GM18867 (cell line): Measurements from ENCODE around the gene GAA.
"Not testable (repeated sequence)": the region's sequence is repeated elsewhere in the genome, so short reads cannot be mapped to it uniquely, and the experiment has no call there.

ENCODE experiments used
- ATAC-seq: cut with Tn5 transposase; IDR thresholded peaks from one replicate; pipeline ENCODE4 v1.9.1; 2021; ENCODE audit warnings: mild to moderate bottlenecking, moderate library complexity; ENCODE audit not compliant: unreplicated experiment

Gene GAA

DNA sequence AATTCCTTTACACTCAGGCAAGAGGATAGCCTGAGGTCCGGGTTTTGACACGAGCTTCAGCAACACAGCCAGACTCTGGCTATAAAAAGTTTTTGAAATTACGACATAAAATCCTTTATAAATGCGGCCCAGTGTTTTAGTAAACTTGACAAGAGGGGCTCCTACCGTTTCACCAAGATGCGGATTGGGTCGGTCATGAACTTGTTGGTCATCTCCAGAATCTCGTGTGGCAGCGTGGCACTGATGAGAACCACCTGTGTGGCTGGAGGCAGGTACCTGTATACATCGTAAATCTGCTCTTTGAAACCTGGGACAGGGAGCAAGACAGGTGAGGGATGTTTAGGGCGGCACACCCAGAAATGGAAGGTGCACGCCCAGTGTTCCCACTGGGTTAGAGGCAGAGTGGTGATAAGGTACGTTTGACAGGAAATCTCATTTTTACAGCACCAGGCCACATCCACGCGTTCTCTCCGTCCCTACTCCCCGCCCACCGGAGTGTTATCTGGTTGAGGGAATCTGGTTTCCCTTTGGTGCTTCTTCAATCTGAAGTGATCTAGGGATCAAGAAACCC, 37.6 kb downstream of the GAA start:
- ATAC-seq, result no peak

DNA sequence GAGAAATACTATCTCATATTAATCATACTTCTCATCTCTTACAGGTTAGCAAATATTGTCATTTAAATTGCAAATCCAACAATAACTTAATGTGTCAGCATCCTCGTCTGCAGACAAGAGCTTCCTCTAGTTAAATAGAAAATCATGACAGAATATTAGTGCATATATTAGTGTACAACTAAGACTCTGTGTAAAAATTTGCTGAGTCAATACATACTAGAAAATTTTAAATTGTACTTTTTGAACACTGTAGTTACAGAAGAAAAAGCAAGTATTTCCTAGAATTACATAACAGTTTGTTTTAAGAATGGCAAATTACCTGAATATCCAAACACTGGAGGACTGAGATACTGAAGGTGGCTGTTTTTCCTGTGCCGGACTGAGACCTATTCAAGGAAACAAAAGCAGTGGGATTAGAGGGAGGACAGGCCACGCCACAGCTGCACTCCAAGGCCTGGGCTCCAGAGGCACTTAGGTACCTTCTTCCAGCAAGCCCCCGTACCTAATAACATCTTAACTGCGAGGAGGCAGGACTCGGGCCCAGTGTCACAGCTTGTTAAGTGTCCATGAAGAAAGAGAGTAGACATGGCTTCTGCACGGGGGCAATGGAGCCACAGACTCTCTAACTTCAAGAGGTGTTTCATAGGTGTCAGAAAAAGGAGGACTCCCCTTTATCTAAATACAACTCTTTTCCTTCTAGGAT, 40.2 kb downstream of the GAA start:
- no peak for ATAC-seq

- ATAC-seq, result no peak
Measured at GRCh38 chr17:80142929-80143328, 41.5 kb downstream of the GAA start.

- ATAC-seq, result no peak
Measured at GRCh38 chr17:80145076-80146075, 44.0 kb downstream of the GAA start.

- peak; percentile 14 for ATAC-seq
Measured at GRCh38 chr17:80146121-80147034, 45.0 kb downstream of the GAA start.

DNA sequence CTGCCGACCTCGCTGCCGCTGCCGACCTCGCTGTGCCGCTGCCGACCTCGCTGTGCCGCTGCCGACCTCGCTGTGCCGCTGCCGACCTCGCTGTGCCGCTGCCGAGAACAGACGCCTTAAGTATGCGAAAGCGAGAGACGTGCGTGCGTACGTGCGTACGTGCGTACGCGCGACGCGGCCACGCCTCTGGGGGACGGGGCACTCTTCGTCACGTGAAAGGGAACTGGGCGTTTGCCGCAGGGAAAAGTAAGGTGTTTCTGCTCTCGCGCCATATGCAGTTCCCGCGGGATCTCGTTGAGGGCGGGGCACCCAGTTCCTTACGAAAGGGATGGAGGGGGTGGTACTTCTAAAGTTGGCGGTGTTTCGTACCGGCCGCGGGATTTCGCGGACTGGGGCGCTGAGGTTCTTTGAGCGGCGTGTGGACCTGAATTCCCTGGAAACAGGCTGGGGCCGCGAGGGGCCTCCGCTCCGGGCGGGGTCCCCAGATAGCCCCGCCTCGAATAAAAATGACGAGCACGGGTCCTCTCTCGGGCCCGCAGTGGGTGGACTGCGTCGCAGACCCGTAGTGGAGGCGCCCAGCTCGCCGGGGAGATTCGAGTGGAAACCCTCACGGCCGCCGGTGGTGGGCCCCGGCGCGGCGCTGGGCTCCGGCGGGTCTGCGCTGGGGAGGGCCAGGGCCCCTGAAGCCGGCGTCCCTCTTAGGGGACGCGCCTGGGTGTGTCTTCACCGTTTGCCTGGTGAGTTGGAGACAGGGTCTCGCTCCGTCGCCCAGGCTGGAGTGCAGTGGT, 45.8 kb downstream of the GAA start, which contains the start of gene EIF4A3:
TSS of gene EIF4A3 (minus strand) at position 94 of the 788 bp plus-strand sequence. CDS start 167 bp downstream, outside the sequence.
- ATAC-seq, result peak; percentile 85

- no peak for ATAC-seq
Measured at GRCh38 chr17:80151333-80151732, 50.0 kb downstream of the GAA start.

GRCh38 chr17:80152081-80152702, 50.8 kb downstream of the GAA start:
- no peak for ATAC-seq

- no peak for ATAC-seq
Measured at GRCh38 chr17:80153004-80153403, 51.6 kb downstream of the GAA start.

GRCh38 chr17:80154166-80154565, 52.8 kb downstream of the GAA start:
- no peak for ATAC-seq

DNA sequence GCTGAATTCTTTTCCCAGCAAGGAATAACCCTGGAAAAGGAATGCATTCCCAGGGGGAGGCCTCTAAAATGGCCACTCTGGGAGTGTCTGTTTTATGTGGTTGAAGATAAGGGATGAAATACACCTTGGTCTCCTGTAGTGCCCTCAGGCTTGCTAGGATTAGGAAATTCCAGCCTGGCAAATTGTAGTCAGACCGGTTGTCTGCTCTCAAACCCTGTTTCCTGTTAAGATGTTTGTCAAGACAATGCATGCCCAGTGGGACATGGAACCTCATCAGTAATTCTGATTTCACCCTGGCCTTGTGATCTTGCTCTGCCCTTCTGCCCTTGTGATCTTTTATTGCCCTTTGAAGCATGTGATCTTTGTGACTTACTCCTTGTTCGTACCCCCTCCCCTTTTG, 54.2 kb downstream of the GAA start:
- ATAC-seq, result not testable (repeated sequence)

GRCh38 chr17:80158846-80159245, 57.5 kb downstream of the GAA start:
- no peak for ATAC-seq

- ATAC-seq, result no peak
Measured at GRCh38 chr17:80160536-80160935, 59.2 kb downstream of the GAA start.

- ATAC-seq, result no peak
Measured at GRCh38 chr17:80163336-80163735, 62.0 kb downstream of the GAA start.

DNA sequence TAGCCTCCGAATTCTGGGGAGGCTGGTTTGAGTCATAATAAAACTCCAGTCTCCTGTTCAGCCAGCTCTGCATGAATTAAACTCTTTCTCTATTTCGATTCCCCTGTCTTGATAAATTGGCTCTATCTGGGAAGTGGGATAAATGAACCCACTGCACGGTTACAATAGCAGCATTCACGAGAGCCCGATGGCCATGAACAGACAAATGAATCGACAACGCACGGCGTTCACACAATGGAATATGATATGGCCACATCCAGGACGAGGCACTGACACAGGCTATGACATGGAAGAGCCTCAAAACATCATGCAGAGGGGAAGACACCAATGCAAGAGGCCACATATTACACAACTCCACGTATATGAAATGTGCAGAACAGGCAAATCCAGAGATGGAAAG, 62.8 kb downstream of the GAA start:
- no peak for ATAC-seq

- ATAC-seq, result no peak
Measured at GRCh38 chr17:80166446-80166845, 65.1 kb downstream of the GAA start.

DNA sequence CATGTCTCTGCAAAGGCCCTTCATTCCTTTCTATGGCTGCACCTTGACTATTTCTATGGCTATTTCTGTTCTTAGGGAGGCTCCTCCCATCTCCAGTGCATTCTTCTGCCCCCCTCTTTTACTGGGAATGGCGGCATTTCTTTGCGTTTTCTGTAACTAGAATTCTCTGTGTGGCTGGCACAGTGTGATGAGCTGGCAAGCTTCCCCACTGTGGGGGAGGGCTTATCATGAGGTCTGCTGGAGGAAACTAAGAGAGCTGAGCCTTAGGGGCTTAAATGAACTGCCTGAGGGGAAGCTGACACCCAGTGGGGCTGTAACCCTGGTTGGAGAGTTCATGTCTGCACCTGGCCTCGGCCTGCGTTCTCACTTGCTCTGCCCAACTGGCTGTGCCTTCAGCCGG, 67.0 kb downstream of the GAA start:
- no peak for ATAC-seq

DNA sequence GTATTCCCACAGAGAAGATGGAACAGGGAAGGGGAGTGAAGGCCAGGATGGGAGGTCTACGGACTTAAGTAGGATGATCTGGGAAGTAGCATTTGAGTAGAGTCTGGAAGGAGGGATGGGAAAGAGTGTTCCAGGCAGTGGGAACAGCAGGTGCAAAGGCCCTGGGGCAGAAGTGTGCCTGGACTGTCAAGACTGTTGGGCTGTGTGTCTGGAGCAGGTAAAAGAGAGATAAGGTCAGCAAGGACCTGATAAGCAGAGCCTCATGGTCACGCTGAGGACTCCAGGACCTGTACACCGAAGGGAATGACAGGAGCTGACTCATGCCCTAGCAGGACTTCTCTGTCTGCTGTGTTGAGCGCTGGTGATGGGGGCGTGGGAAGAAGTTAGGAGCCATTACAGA, 67.7 kb downstream of the GAA start:
- ATAC-seq, result no peak
